Fibroblast of lung (primary cell): Measurements from ENCODE around the gene CDY2B. TPM values are rescaled to one million over a fixed set of nuclear protein-coding genes. Genes with fewer than 3 reads are reported as not detected.
"Not testable (repeated sequence)": the region's sequence is repeated elsewhere in the genome, so short reads cannot be mapped to it uniquely, and the experiment has no call there.

Experiments used
- DNase-seq, 2 donors: peaks; one replicate each; pipeline versions ENCODE4 v3.0.0 to v3.0.0-alpha.2; 2010; ENCODE audit warnings: low read depth in 2 of 2
- H2AFZ ChIP-seq: 2 replicates; pipeline ENCODE4 v1.5.1; 2012; ENCODE audit warnings: low read length, control low read depth, inconsistent platforms
- H3K27ac ChIP-seq: 2 replicates; pipeline ENCODE4 v1.5.1; 2011; ENCODE audit warnings: low read length, control low read depth; ENCODE audit not compliant: insufficient read depth
- H3K27me3 ChIP-seq: 2 replicates; pipeline ENCODE4 v1.5.1; 2011; ENCODE audit warnings: mild to moderate bottlenecking, low read length; ENCODE audit not compliant: control insufficient read depth, insufficient read depth
- H3K36me3 ChIP-seq: 2 replicates; pipeline ENCODE4 v1.5.1; 2011; ENCODE audit warnings: low read length; ENCODE audit not compliant: control insufficient read depth, insufficient read depth
- H3K4me1 ChIP-seq: 2 replicates; pipeline ENCODE4 v1.5.1; 2011; ENCODE audit warnings: low read length; ENCODE audit not compliant: control insufficient read depth, insufficient read depth; ENCODE audit errors: extremely low read depth
- H3K4me2 ChIP-seq: 2 replicates; pipeline ENCODE4 v1.5.1; 2011; ENCODE audit warnings: low read length, control low read depth; ENCODE audit not compliant: insufficient read depth; ENCODE audit errors: extremely low read depth
- H3K4me3 ChIP-seq, 4 experiments: fragments of 200-600 bp in 1 of 4; sonication (generic) in 1 of 4; replicated peaks in 1 of 4; 2 replicates each; pipeline ENCODE4 v1.5.1; 2011 to 2016; ENCODE audit warnings: low read length in 4 of 4, low read depth in 3 of 4, mild to moderate bottlenecking in 3 of 4, control low read depth in 2 of 4, inconsistent platforms in 1 of 4, mixed read lengths in 1 of 4; ENCODE audit not compliant: insufficient read depth in 1 of 4; ENCODE audit errors: control extremely low read depth in 1 of 4
- H3K79me2 ChIP-seq: 2 replicates; pipeline ENCODE4 v1.5.1; 2012; ENCODE audit warnings: mild to moderate bottlenecking, low read length, inconsistent platforms; ENCODE audit not compliant: control insufficient read depth, insufficient read depth
- H3K9ac ChIP-seq: 2 replicates; pipeline ENCODE4 v1.5.1; 2011; ENCODE audit warnings: mild to moderate bottlenecking, low read length, control low read depth; ENCODE audit not compliant: insufficient read depth
- H3K9me3 ChIP-seq: 2 replicates; pipeline ENCODE4 v1.5.1; 2012; ENCODE audit warnings: low read depth, low read length; ENCODE audit not compliant: control insufficient read depth, insufficient read depth
- H4K20me1 ChIP-seq: 2 replicates; pipeline ENCODE4 v1.5.1; 2011; ENCODE audit warnings: low read length; ENCODE audit not compliant: control insufficient read depth, insufficient read depth; ENCODE audit errors: extremely low read depth
- polyA plus RNA-seq, 2 donors: library from polyadenylated mRNA; depleted of rRNA in 1 of 2; stranded (reverse) in 1 of 2; unstranded in 1 of 2; fragments of >200 nt; gene quantifications; 2 replicates each; pipeline ENCODE4 v1.2.1, GENCODE V29; 2011 to 2012; ENCODE audit warnings: missing spikeins in 1 of 2
- total RNA-seq: library from RNA; depleted of rRNA; stranded (reverse); fragments of >200 nt; gene quantifications from 2 replicates; pipeline ENCODE4 v1.2.1, GENCODE V29; 2014

CDY2B gene
- total and polyA plus RNA-seq, 2 donors (not counting 1 experiment from before 2014, with no cell fraction given) = not detected

DNA sequence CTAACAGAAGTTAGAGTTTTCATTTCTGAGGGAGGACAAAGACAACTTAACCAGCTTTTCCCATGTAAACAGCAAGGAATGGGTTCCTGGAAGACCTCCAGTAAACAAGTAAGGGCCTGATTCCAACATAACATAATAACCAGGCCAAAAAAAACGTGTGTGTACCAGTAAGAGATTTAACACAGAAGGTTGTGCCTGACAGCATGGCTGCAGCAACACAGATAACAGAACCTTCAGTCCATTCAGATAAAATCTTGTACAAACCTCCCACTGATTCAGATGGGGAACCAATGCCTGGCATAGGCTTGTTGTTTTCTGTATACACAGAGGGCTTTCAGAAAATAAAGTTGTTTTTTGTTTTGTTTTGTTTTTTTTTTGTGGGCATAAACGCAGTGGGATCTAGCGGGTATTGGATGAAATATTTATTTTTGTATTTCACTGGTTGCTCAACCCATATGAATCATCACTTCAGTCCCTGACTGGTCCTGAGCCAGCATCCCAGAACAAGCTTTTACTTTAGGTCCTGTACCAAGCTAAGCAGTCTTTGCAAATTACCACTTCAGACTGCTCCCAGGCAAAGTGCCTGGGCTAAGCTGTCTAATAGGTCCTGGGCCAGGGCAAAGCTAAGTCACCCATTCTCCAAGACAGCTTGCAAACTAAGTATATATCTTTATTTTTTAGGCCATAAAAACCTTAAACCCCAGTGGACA lies 8.7 kb downstream of the CDY2B start:
- not testable (repeated sequence) for H3K27ac ChIP-seq, DNase-seq, H2AFZ ChIP-seq, H3K79me2 ChIP-seq, H3K27me3 ChIP-seq, H3K9me3 ChIP-seq, H4K20me1 ChIP-seq, H3K4me1 ChIP-seq, H3K4me3 ChIP-seq, H3K4me2 ChIP-seq, H3K36me3 ChIP-seq, H3K9ac ChIP-seq

DNA sequence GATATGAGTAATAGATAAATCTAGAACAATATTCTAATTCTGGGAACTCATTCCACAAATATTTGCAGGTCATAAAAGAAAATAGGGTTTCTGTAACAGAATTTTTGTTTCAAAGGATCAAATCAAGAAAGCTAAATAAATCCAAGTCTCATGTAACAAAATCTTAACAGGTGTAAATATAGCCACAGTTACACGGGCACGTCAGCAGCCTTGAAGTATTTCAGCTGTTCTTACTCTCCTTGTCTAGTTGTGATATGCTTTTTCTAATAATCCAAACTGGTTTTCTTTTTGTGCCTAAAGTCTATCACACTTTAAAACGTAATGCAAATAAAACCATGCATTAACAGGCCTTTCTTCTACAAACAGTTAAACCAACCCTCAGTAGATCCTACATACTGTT lies 9.3 kb downstream of the CDY2B start:
- H3K4me1 ChIP-seq, H2AFZ ChIP-seq, H3K9me3 ChIP-seq, DNase-seq, H4K20me1 ChIP-seq, H3K36me3 ChIP-seq, H3K27ac ChIP-seq, H3K79me2 ChIP-seq, H3K9ac ChIP-seq, H3K27me3 ChIP-seq, H3K4me3 ChIP-seq, H3K4me2 ChIP-seq: not testable (repeated sequence)

DNA sequence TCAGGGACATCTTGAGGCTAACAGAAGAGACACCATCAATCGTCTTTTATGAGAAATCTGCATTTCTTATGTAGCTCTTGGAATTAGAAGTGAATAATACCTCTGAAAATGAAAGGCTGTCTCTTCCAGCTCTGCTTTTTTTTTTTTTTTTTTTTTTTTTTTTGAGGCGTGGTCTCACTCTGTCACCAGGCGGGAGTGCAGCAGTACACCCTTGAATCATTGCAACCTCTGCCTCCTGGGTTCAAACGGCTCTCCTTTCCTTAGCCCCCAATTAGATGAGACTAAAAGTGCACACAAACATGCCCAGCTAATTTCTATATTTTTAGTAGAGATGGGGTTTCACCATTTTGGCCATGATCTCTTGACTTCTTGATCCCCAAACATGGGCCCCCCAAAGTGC lies 12.2 kb downstream of the CDY2B start:
- DNase-seq, H3K4me1 ChIP-seq, H3K27ac ChIP-seq, H4K20me1 ChIP-seq, H3K4me2 ChIP-seq, H3K4me3 ChIP-seq, H3K9ac ChIP-seq, H3K9me3 ChIP-seq, H3K36me3 ChIP-seq, H2AFZ ChIP-seq, H3K79me2 ChIP-seq, H3K27me3 ChIP-seq: not testable (repeated sequence)

DNA sequence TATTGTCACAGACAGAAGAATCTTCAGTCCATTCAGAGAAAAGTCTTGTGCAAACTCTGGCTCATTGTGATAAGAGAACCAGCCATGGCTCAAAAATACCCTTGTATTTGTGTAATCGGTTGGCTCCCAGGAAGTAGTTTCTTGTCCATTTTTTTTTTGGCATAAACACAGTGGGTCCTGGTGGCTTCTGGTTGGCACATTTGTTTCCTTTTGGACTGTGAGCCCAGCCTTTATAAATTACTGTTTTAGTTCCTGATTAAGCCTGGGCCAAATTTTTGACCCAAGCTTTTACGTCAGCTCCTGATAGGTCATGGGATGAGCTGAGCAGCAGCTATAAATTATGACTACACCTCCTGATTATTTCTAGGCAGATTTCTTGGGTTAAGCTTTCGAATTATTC lies 19.4 kb downstream of the CDY2B start:
- not testable (repeated sequence) for H3K4me2 ChIP-seq, H3K27ac ChIP-seq, DNase-seq, H3K9me3 ChIP-seq, H2AFZ ChIP-seq, H3K36me3 ChIP-seq, H4K20me1 ChIP-seq, H3K27me3 ChIP-seq, H3K4me3 ChIP-seq, H3K9ac ChIP-seq, H3K79me2 ChIP-seq, H3K4me1 ChIP-seq

DNA sequence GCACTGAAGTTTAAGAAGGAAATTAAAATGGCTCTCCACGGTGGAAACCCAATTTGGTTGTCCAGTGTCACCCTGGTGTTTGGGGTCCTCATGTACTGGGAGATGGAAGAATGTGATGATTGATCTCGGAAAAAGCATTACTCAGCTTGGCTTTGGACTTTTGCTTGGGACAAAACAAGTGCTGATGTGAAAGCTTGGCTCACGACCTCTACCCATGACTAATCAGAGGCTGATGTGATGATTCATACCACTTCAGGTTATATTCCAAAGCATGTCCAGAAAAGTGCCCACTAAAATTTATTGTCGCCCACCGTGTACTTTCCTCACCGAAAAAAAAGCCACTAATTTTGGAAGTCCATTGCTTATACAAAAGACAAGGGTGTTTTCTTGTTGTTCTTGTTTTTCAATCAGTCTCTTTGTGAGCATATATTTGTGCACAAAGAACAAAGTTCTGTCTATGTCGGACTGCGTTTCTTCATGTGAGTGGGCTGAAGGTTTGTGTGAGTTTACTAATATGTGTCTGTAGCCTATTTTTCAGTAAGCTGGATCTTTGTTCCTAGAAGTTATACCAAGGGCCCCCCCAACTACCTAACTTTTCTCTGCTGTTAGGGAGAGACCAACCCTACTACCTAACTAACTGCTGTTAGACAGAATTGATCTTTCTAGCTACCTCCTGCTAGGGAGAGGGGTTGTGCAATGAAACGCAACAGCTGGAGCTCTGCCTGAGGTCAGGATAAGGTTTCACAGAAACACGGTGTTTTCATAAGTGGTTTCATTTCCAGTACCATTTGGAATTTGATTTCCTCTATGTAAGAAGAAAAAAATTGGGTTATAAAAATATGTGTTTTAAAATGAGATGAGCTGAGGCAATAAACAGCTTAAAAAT lies 22.8 kb downstream of the CDY2B start:
- H3K9me3 ChIP-seq, H4K20me1 ChIP-seq, H3K27me3 ChIP-seq, H3K4me2 ChIP-seq, H3K79me2 ChIP-seq, H3K4me3 ChIP-seq, DNase-seq, H2AFZ ChIP-seq, H3K4me1 ChIP-seq, H3K36me3 ChIP-seq, H3K27ac ChIP-seq, H3K9ac ChIP-seq: not testable (repeated sequence)

DNA sequence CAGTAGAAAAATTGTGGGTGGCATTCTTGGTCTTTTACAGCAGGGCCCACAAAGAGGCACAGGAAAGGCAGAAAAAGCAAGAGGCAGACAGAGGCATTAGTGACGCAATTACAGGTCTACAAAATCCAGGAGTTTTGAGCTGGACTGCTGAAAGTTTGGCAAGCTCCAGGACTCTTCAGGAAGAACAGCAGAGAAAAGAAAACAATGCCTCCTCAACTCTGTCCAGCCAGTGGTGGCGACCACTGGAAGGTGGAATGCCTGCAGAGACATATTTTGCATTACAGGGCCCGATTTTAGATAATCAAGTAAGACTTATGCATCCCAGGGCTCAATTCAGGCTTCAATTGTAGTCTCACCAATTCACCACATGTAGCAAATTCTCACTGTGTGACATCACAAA lies 23.5 kb downstream of the CDY2B start:
- not testable (repeated sequence) for H3K4me2 ChIP-seq, H3K4me1 ChIP-seq, H3K4me3 ChIP-seq, H3K9me3 ChIP-seq, H4K20me1 ChIP-seq, H3K27ac ChIP-seq, H3K79me2 ChIP-seq, DNase-seq, H3K9ac ChIP-seq, H3K27me3 ChIP-seq, H2AFZ ChIP-seq, H3K36me3 ChIP-seq
